Panc1 (cell line): ENCODE data around the gene SLC16A1.

ENCODE experiments used
- CTCF ChIP-seq: fragments of 450-650 bp; IDR thresholded peaks from 2 replicates; pipeline ENCODE4 v1.5.1; 2017; ENCODE audit warnings: mild to moderate bottlenecking
- POLR2AphosphoS5 ChIP-seq: IDR thresholded peaks from 2 replicates; pipeline ENCODE4 v1.6.1; 2012; ENCODE audit warnings: mild to moderate bottlenecking, low read depth, low read length, moderate library complexity
- REST ChIP-seq, 2 experiments: IDR thresholded peaks; 2 replicates each; pipeline ENCODE4 v1.6.1; 2011 to 2012; ENCODE audit warnings: low read depth in 2 of 2, control low read depth in 1 of 2, low read length in 1 of 2, mild to moderate bottlenecking in 1 of 2, moderate library complexity in 1 of 2; ENCODE audit not compliant: insufficient read depth in 1 of 2
- SIN3A ChIP-seq: IDR thresholded peaks from 2 replicates; pipeline ENCODE4 v1.6.1; 2012; ENCODE audit warnings: low read depth, mild to moderate bottlenecking, low read length, moderate library complexity, borderline replicate concordance; ENCODE audit not compliant: insufficient read depth

GRCh38 chr1:112995890-112996289 is 39.9 kb upstream of the SLC16A1 start:
- TF ChIP-seq REST (IDR thresholded peaks at IDR 0.05; ENCODE audit: insufficient read depth in 1 of 2, low read depth in 2 of 2, low read length in 1 of 2), result no peak
- TF ChIP-seq CTCF, result no peak
- TF ChIP-seq SIN3A, result no peak
- TF ChIP-seq POLR2AphosphoS5, result no peak
